Activated CD8-positive, alpha-beta memory T cell treated with anti-CD3 and anti-CD28 coated beads for 24 hours (primary cell): ENCODE measurements around the gene BLOC1S6.

Experiments used
- DNase-seq: peaks from one replicate; pipeline ENCODE4 v3.0.0-alpha.2; 2020

Gene BLOC1S6

DNA sequence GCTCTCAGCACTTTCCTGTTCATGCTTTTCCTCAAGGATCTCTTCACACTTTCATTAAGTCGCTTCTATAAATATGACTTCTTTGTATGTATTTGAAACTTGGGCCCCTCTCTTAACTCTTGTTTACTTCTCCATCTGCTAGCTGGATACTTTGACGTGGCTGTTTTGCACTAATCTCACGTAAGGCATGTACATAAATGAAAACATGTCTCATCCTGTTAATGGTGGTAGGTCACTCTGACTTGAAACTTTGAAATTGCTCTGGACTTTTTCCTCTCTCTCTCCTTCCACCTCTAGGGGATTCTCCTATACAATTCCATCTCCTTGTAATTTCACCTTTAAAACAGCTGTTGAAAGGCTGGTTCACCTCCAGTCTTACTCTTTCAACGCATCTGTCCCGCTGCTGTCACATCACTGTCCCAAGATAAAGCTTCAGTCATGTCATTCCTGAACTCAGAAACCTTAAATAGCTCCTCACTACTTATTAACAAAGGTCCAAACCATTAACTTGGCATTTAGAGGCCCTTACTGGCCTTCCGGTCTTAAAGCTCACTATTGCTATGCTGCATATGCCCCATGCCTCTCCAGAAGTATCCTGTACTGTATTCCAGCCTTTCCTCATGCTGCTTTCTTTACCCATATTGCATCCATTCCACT is 1.2 kb downstream of the BLOC1S6 start:
- DNase-seq: no peak

GRCh38 chr15:45589256-45589655 is 2.1 kb downstream of the BLOC1S6 start:
- no peak for DNase-seq

GRCh38 chr15:45594319-45594718 is 7.1 kb downstream of the BLOC1S6 start:
- DNase-seq: no peak

GRCh38 chr15:45594835-45595530 is 7.8 kb downstream of the BLOC1S6 start:
- DNase-seq: no peak

GRCh38 chr15:45603881-45604280 is 16.7 kb downstream of the BLOC1S6 start:
- DNase-seq: no peak

GRCh38 chr15:45604326-45604725 is 17.1 kb downstream of the BLOC1S6 start:
- no peak for DNase-seq

DNA sequence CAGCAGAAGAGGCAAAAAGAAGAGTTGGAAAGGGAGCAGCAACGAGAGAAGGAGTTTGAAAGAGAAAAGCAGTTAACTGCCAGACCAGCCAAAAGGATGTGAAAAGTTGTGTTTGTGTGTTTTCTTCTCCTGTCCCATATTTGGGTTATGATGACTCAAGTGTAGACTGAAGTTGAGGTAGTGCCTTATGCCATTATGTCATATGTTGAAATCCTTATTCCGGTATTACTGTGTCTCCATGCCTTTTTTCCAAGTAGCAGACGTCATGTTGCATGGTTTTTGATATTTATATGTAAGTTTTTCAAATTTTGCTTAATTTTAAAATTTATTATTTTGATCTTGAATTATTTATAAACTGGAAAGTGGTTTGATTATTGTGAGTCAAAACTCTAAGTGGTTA is 19.2 kb downstream of the BLOC1S6 start:
- DNase-seq: no peak

DNA sequence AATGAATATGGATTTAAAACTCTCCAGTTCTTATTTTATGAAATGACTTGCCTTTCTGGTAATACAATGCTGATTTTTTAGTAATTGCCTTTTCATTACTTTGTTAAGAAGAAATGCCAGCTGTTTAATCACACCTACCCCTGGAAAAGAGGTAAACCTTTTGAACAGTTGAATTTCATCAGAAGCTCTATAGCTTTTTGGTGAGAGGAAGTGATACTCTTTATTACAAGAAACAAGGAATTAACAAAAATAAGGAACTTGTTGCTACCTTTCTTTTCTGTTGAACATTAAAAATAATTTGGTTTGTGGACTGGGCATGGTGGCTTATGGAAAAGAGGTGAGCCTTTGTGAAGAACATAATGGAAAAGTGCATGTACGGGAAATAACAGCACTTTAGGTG is 19.7 kb downstream of the BLOC1S6 start:
- no peak for DNase-seq

GRCh38 chr15:45611305-45611704 is 24.1 kb downstream of the BLOC1S6 start:
- DNase-seq: no peak

DNA sequence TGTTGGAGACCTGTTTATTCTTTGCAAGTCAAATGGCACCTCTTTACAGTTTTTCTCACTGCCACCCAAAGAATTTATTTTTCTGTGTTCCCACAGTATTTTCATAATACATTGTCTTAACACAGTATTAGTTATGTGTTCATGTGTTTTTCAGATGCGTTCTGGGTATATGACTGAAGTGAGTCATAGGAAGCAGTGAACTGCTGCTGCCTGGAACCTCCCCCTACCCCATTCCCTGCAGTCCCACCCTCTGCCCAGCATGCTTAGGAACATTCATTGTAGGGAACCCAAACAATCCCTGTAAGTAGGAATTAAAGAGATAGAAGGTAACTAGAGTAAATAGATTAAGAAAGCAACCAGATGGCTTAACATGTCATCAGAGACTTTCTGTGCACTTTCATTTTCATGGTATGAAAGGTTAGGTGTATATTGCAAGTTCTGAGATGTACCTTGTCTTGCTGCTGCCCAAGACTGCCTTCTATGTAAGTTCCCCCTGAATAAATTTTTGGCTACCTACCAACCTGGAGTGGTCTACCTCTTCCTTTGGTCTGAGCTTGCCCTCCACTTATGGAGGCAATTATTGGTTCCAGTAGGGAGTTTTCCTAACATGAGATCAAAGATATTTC is 25.7 kb downstream of the BLOC1S6 start:
- no peak for DNase-seq

DNA sequence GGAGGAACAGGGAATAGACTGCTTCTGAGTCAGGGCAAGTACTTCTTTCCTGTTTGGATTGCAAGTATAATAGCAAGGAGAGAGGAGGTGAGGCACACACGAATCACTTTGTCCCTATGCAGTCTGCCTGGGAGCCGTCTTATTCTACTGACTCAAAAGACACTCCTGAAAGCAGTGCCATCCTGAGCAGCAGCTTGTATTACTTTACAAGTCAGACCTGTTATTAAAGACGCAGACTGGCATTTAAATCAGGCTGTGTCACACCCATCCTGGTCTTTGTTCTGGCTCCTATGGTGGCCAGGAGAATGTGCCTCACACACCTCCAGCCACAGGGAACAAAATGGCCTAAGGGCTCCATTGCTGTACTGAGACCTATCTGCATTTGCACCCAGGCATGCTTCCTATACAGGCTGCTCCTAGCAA is 29.7 kb downstream of the BLOC1S6 start:
- no peak for DNase-seq

DNA sequence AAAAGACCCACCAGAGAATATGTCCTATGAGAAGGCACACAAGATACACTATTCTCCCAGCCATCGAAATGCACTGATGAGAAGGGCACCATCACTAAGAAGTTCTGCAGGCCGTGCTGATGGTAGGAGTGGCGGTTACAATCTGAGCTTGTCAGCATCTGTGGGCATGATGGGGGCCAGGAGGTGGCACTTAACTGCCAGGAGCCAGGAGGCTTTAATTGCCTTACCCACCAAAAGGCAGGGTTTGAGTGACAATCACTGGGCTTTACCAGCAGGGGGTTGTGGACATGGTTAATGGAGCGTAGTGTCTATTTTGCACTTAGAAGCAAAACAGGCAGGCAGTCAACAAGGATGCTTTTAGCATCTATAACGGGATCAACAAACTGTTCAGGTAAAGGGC is 31.6 kb downstream of the BLOC1S6 start:
- DNase-seq: no peak

GRCh38 chr15:45628136-45628535 is 41.0 kb downstream of the BLOC1S6 start:
- DNase-seq: no peak

GRCh38 chr15:45630917-45631691 is 43.9 kb downstream of the BLOC1S6 start:
- no peak for DNase-seq

GRCh38 chr15:45631776-45632175 is 44.6 kb downstream of the BLOC1S6 start:
- no peak for DNase-seq

DNA sequence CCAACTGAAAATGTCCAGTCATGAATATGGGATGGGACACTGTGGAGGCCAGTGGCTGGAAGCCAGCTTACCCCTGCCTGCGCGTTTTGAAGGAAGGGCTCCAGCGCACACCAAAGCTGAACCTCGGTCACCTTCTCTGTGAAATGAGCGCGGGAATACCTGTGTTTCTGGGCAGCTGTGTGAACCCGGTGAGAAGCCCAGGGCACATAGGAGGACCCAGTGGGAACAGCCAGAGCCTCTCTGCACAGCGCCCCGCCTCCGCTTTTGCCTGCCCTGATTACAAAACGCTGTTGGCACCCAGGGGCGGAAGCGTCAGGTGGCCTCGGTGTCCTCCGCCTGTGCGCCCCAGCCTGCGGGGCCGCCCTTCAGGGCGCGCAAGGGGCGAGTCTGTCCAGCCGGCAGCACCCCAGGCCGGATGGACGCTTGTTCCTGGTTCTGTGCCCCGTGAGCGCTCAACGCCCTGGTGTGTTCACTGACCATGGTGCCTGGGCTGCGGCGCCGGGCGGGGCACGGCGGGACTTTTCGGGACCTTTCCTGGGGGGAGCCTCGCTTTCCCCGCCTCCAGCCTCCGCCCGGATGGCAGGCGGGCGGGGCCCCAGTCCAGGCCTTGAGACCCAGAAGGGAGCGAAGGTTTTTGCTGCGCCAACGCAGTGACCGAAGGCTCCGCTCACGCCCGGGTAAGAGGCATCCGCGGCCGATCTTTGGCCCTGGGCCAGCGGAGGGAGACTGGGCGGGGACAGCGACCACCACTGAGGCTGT is 47.4 kb downstream of the BLOC1S6 start, which contains the start of gene SQOR:
TSS of gene SQOR (plus strand) at position 598 of the 759 bp plus-strand sequence. CDS start 23,895 bp downstream, outside the sequence.
- peak; percentile 89 for DNase-seq

DNA sequence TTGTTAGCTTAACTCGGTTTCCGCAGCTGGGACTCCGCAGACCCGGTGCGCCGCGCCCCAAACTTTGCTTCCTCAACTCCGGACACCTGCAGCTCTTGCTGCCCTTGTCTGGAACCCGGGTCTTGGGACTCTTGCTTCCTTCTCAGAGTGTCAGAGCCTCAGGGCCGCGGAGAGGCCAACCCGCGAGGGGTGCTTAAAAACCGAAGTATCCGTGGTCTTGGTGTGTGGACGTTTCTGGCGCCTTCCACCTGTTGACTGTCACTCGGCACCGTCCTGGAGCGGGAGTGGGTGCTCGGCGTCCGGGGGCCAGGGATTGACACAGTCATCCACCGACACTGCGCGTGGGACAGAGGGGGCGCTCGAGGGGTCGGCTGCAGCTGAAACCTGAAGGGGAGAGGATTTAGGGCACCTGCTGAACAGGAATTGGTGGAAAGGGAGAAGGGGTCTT is 48.0 kb downstream of the BLOC1S6 start:
- DNase-seq: peak; percentile 88

DNA sequence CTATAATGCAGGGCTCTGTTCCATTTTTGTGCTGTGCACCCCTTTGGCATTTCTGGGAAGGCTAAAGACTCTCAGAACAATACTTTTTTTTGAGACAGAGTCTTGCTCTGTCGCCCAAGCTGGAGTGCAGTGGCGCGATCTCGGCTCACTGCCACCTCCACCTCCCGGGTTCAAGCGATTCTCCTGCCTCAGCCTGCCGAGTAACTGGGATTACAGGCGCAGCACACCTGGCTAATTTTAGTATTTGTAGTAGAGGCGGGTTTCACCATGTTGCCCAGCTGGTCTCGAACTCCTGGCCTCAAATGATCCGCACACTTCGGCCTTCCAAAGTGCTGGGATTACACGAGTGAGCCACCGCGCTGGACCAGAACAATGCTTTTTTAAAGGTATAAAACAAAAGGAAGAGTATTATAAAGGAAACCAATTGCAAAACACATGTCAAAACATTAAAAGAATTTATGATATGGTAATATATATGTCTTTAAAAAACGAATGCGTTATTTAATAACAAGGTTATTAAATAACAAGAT is 48.6 kb downstream of the BLOC1S6 start:
- peak; percentile 42 for DNase-seq

- peak; percentile 57 for DNase-seq
Measured at GRCh38 chr15:45637141-45637540, 50.0 kb downstream of the BLOC1S6 start.

- peak; percentile 71 for DNase-seq
Measured at GRCh38 chr15:45637552-45638033, 50.4 kb downstream of the BLOC1S6 start.

DNA sequence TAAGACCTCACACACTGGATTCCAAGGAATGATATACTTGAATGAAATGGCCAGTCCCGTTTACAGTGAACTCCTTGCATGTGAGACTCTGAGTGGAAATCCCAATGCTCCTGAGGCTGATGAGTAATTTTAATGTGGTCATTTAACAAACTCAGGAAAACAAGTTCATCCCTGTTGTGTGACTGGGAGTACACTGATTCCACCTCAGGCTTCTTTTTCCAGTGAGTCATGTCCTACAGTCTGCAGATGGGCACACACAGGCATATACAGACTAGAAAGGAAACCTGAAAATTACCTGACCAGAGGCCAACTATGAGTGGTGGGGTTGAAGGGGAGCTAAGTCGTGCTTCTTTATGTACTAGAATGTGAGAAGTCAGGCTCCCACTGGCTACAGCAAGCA is 53.4 kb downstream of the BLOC1S6 start:
- DNase-seq: peak; percentile 51

DNA sequence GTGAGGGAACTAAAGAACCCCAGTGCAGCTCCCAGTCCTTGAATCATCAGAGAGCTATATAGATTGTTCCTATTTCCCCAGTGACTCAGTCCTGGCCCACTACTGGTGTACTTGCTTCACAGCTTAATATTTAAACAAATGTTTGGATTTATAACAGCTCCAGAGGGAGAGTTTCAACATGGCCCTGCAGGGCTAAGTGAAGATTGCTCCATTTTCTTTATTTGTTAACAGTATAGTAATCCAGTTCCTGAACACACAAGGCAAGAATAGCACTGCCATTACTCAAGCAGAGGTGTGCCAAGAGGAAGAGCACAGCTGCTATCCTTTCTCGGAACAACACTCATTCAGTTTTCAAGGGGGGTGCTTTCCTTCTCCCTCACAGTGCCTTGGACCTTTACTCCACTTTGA is 54.2 kb downstream of the BLOC1S6 start:
- peak; percentile 15 for DNase-seq
